Measurements from ENCODE around the gene LTBP1.

GRCh38 chr2:33134086-33134771 lies 187.5 kb downstream of the LTBP1 start:
- TF ChIP-seq EZH2 (IDR thresholded peaks at IDR 0.05; ENCODE audit: borderline replicate concordance, low read depth, low read length, poor library complexity, severe bottlenecking): no peak
- TF ChIP-seq, protein P1, sequence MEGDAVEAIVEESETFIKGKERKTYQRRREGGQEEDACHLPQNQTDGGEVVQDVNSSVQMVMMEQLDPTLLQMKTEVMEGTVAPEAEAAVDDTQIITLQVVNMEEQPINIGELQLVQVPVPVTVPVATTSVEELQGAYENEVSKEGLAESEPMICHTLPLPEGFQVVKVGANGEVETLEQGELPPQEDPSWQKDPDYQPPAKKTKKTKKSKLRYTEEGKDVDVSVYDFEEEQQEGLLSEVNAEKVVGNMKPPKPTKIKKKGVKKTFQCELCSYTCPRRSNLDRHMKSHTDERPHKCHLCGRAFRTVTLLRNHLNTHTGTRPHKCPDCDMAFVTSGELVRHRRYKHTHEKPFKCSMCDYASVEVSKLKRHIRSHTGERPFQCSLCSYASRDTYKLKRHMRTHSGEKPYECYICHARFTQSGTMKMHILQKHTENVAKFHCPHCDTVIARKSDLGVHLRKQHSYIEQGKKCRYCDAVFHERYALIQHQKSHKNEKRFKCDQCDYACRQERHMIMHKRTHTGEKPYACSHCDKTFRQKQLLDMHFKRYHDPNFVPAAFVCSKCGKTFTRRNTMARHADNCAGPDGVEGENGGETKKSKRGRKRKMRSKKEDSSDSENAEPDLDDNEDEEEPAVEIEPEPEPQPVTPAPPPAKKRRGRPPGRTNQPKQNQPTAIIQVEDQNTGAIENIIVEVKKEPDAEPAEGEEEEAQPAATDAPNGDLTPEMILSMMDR (conservative IDR thresholded peaks at IDR 0.05; ENCODE audit: low read depth, low read length): no peak
